ENCODE measurements around the gene COG7. TPM values are rescaled to one million over a fixed set of nuclear protein-coding genes. Genes with fewer than 3 reads are reported as not detected.

COG7 gene
- total RNA-seq, 1 experiment from 2014 or later = 13.5 TPM

- Histone ChIP-seq H3K4me1 (ENCODE audit: insufficient read depth, low read length) (no peaks in the 10 kb centered on the region), H3K4me3 (ENCODE audit: low read length) (no peak overlapping the region), H3K79me2 (ENCODE audit: low read length) (no peaks in the 10 kb centered on the region), H3K27me3 (ENCODE audit: low read length) (no peaks in the 10 kb centered on the region), H3K9ac (ENCODE audit: low read length) (no peak overlapping the region), H4K20me1 (ENCODE audit: low read length) (no peaks in the 10 kb centered on the region), H3K4me2 (ENCODE audit: low read length) (no peak overlapping the region), H3K9me2 (replicated peaks; ENCODE audit: low read length) (no peaks in the 10 kb centered on the region), H3K27ac (ENCODE audit: low read length) (no peak overlapping the region), H2AFZ (ENCODE audit: low read length) (no peak overlapping the region), H3K9me3 (ENCODE audit: low read length) (no peaks in the 10 kb centered on the region), H3K36me3 (ENCODE audit: low read depth, low read length) (no peaks in the 10 kb centered on the region), H3F3A (ENCODE audit: low read length, unreplicated experiment) (no peaks in the 10 kb centered on the region)
- POLR2A ChIA-PET (ENCODE audit: unreplicated experiment) = no interaction called here
- BruUV-seq (replicated peaks) = no TSS peak
- TF ChIP-seq EZH2 (IDR thresholded peaks at IDR 0.05; ENCODE audit: low read length, unreplicated experiment) (no peak), EZH2phosphoT487 (IDR thresholded peaks at IDR 0.05; ENCODE audit: borderline replicate concordance, low read length) (no peak), CTCF (conservative IDR thresholded peaks at IDR 0.05; ENCODE audit: low read depth, low read length) (no peak)
- no peak for ATAC-seq
- intact Hi-C loops (cut with micrococcal nuclease) = no loop called here
- CTCF ChIA-PET = no interaction called here
- no peak for DNase-seq
These were observed 72.5 kb downstream of the COG7 start for GRCh38 chr16:23380501-23380951.

DNA sequence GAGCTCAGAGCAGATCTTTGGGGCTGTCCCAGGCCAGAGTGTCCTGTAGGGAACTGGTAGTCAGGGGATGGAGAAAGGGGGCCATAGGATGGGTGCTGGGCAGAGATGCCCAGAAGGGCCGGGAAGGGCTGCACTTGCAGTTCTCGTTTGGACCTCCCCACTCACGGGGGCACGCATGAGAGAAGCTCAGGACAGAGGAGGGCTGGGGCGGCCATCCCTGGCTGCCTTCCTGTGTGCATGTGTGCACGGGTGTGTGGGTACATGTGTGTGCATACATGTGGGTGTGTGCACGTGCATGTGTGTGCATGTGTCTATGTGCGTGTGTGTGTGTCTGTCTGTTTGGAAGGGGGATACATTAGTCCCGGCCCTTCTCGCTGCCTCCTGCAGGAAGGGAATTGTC is 73.3 kb downstream of the COG7 start:
- no peaks in the 10 kb centered on the region for H3K9me3 ChIP-seq (ENCODE audit: low read length)
- TF ChIP-seq EZH2phosphoT487 (IDR thresholded peaks at IDR 0.05; ENCODE audit: borderline replicate concordance, low read length) (no peak), EZH2 (IDR thresholded peaks at IDR 0.05; ENCODE audit: low read length, unreplicated experiment) (no peak), CTCF (conservative IDR thresholded peaks at IDR 0.05; ENCODE audit: low read depth, low read length) (no peak)
- CTCF ChIA-PET = no interaction called here
- no peaks in the 10 kb centered on the region for H3F3A ChIP-seq (ENCODE audit: low read length, unreplicated experiment)
- no peaks in the 10 kb centered on the region for H3K79me2 ChIP-seq (ENCODE audit: low read length)
- no peak overlapping the region for H3K9ac ChIP-seq (ENCODE audit: low read length)
- DNase-seq = no peak
- no peak for ATAC-seq
- H3K9me2 ChIP-seq (replicated peaks; ENCODE audit: low read length) = no peaks in the 10 kb centered on the region
- H3K36me3 ChIP-seq (ENCODE audit: low read depth, low read length) = no peaks in the 10 kb centered on the region
- intact Hi-C loops (cut with micrococcal nuclease) = no loop called here
- H3K4me1 ChIP-seq (ENCODE audit: insufficient read depth, low read length) = no peaks in the 10 kb centered on the region
- H3K27ac ChIP-seq (ENCODE audit: low read length) = no peak overlapping the region
- H2AFZ ChIP-seq (ENCODE audit: low read length) = no peak overlapping the region
- H3K27me3 ChIP-seq (ENCODE audit: low read length) = no peaks in the 10 kb centered on the region
- BruUV-seq (replicated peaks) = no TSS peak
- no peaks in the 10 kb centered on the region for H4K20me1 ChIP-seq (ENCODE audit: low read length)
- H3K4me2 ChIP-seq (ENCODE audit: low read length) = no peak overlapping the region
- H3K4me3 ChIP-seq (ENCODE audit: low read length) = no peak overlapping the region
- POLR2A ChIA-PET (ENCODE audit: unreplicated experiment) = no interaction called here

DNA sequence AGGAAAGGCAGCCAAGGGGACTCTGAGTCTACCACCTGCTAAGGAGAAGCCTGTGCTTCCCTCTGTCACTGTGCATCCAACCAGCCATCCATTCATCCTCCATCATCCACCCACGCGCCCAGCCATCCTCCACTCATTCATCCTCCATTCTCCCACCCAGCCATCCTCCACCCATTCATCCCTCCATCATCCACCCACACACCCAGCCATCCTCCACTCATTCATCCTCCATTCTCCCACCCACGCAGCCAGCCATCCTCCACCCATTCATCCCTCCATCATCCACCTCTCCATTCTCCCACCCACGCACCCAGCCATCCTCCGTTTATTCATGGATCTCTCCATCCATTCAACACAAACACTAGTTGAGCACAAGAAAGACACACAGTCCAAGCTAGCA is 74.1 kb downstream of the COG7 start:
- Histone ChIP-seq H3K4me1 (ENCODE audit: insufficient read depth, low read length) (no peaks in the 10 kb centered on the region), H4K20me1 (ENCODE audit: low read length) (no peaks in the 10 kb centered on the region), H3F3A (ENCODE audit: low read length, unreplicated experiment) (no peaks in the 10 kb centered on the region), H3K79me2 (ENCODE audit: low read length) (no peaks in the 10 kb centered on the region), H2AFZ (ENCODE audit: low read length) (no peak overlapping the region), H3K27ac (ENCODE audit: low read length) (no peak overlapping the region), H3K9me2 (replicated peaks; ENCODE audit: low read length) (no peaks in the 10 kb centered on the region), H3K9ac (ENCODE audit: low read length) (no peak overlapping the region), H3K27me3 (ENCODE audit: low read length) (no peaks in the 10 kb centered on the region), H3K36me3 (ENCODE audit: low read depth, low read length) (no peaks in the 10 kb centered on the region), H3K4me2 (ENCODE audit: low read length) (no peak overlapping the region), H3K4me3 (ENCODE audit: low read length) (no peak overlapping the region), H3K9me3 (ENCODE audit: low read length) (no peaks in the 10 kb centered on the region)
- TF ChIP-seq CTCF (conservative IDR thresholded peaks at IDR 0.05; ENCODE audit: low read depth, low read length) = no peak
- TF ChIP-seq EZH2 (IDR thresholded peaks at IDR 0.05; ENCODE audit: low read length, unreplicated experiment) = no peak
- no peak for TF ChIP-seq EZH2phosphoT487 (IDR thresholded peaks at IDR 0.05; ENCODE audit: borderline replicate concordance, low read length)
- BruUV-seq (replicated peaks) = no TSS peak
- DNase-seq = no peak
- ATAC-seq = no peak
- ChIA-PET CTCF (no interaction called here), POLR2A (ENCODE audit: unreplicated experiment) (no interaction called here)
- intact Hi-C loops (cut with micrococcal nuclease) = no loop called here
